ENCODE data around the gene CNKSR2.

DNA sequence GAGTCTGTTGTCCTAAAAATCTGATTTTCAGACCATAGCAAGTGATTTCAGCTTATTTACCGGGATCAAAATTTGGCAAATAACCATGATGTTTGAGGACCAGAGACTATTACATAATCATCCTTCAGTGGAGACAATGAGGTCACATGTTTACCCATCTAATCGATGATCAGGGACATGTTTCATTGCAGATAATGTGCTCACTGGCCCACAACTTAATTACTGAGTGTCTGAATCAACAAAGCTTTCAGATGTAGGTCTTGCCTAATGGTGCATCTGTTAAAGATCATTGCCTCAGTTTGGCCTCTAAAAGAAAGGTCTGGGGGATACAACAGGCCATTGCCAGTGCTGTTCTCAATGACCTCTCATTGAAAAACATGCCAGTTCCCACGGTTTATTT lies 326.7 kb downstream of the CNKSR2 start:
- TF ChIP-seq CTCF (IDR thresholded peaks at IDR 0.05) (no peak), POLR2A (IDR thresholded peaks at IDR 0.05) (no peak)

All from ovary (tissue), 3 donors.